C4-2B (cell line): Measurements from ENCODE around the gene NRIP1.

Experiments
- ZFX ChIP-seq: fragments of 450-650 bp; IDR thresholded peaks from 2 replicates; pipeline ENCODE4 v1.6.1; 2017
- TF ChIP-seq, protein P1 (sequence below): fragments of 450-650 bp; conservative IDR thresholded peaks from 2 replicates; pipeline ENCODE4 v1.5.1; 2017; ENCODE audit warnings: mild to moderate bottlenecking

DNA sequence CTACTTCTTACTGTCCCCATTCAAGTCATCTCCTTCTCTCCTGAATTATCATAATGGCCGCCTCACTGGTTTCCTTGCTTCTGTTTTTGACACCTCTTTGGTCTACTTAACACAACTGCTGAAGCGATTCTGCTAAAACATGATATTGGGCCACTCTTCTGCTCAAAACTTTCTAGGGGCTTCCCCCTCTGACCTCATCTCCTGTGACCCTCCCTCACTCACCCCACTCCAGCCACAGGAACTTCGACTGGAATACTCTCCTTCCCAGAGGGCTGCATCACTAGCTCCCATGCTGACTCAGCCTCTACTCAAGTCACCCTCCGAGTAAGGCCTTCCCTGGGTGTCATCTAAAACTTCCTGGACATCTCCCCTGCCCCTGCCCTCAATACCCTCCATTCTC, 35.7 kb downstream of the NRIP1 start:
- TF ChIP-seq, protein P1, sequence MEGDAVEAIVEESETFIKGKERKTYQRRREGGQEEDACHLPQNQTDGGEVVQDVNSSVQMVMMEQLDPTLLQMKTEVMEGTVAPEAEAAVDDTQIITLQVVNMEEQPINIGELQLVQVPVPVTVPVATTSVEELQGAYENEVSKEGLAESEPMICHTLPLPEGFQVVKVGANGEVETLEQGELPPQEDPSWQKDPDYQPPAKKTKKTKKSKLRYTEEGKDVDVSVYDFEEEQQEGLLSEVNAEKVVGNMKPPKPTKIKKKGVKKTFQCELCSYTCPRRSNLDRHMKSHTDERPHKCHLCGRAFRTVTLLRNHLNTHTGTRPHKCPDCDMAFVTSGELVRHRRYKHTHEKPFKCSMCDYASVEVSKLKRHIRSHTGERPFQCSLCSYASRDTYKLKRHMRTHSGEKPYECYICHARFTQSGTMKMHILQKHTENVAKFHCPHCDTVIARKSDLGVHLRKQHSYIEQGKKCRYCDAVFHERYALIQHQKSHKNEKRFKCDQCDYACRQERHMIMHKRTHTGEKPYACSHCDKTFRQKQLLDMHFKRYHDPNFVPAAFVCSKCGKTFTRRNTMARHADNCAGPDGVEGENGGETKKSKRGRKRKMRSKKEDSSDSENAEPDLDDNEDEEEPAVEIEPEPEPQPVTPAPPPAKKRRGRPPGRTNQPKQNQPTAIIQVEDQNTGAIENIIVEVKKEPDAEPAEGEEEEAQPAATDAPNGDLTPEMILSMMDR: no peak
- no peak for TF ChIP-seq ZFX
